Suppressor macrophage treated with lipopolysaccharide for 4 hours (primary cell): ENCODE data around the gene C1orf226.

Experiments used
- DNase-seq: peaks from one replicate; pipeline ENCODE4 v3.0.0-alpha.2; 2020

Gene C1orf226

DNA sequence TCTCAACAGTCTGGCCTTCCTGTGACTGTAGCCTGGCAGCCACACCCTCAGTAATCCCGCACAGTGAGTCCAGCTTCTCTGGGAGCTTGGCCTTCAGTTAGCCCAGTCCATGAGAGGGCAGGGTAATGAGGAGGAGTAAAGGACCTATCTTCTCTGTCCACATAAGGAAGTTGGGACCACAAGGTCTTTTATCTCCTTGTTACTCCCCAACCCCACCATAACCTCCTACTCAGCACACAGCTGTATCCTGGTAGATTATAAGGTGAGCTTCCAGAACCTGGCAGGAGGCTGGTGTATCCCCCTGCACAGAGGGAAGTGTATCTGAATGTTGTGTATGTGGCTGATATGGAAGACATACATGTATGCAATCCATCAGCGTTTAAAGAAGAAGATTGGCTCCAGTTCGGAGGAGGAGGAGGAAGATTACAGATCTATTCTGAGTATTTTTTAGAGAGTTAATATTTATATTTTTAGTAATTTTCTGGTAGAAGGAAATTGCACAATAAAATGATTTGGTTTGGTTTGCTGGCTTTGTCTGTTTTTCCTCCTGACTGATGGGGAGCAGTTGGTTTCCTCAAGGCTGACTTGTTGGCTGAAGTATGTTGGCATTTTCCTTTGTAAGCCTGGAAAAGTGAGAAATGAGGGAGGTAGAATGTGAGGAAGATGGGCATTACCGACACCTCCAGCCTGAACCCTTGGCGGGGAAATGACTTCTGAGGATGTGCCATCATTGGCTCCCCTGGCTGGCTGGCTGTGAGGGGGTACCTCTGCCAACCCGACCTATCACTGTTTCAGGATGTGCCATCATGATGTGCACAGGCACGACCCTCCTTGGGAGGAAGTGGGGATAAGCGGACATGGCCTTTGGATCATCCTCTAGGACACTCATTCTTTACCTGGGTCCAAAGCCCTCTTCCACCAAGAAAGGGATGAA, 5.0 kb downstream of the C1orf226 start:
- no peak for DNase-seq

DNA sequence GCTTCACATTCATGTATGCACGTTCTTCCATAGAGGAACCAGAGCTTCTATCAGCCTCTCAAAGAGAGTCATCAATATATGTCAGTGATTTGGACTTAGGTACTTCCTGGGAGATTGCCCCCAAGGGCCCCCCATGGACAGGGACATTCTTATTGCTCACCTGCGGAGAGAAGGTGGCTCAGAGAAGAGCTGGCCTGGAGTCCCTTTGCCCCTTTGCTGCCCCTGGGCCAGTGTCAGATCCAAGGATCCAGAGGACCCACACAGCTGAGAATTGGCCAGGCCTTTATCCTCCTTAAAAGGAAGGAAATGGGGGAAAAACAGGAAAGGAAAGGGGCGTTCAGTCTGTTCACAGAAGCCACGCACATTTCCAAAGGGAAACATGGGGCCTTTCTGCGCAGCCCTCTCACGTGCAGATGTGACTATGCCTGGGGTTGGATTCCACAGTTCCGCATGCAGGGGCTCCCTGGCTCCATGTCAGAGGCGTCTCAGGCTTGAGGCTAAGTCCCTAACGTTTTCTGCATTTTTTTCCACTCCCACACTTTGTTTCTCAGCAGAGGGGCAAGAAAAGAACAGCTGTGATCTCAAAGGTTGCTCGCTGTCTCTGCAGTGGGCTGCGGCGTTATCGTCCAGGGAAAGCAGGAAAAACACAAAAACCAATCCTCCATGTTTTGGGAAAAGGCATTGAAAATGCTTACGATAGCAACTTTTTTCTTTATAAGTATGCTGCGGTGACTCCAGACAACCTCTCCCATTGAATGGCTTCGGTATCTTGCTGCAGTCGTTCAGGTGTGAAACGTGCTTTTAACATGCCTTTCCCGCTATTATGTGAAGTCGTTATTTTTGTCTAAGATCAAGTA, 5.9 kb downstream of the C1orf226 start:
- no peak for DNase-seq

DNA sequence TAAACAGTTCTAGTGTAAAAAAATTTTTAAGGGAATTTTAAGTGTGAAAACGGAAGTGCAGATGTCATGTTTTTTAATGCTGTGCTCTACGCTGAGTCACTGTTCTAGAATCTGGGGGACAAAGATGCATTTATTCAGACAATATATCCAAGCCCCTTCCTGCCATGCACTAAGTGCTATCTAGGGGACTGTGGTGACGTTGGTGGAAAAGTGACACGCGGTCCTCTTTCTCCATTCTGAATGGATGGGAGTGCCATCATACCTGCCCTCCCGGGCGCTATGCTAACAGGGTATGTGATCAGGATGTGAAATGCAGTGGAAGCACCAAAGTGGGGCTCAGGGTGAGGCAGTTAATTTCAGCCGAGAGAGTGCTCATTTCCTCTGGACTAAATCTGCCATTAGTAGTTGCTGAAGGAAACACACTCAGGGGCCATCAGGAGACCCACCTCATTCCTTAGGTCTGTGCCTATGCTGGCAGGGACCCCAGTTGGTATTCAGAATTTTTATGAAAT, 6.6 kb downstream of the C1orf226 start:
- no peak for DNase-seq

DNA sequence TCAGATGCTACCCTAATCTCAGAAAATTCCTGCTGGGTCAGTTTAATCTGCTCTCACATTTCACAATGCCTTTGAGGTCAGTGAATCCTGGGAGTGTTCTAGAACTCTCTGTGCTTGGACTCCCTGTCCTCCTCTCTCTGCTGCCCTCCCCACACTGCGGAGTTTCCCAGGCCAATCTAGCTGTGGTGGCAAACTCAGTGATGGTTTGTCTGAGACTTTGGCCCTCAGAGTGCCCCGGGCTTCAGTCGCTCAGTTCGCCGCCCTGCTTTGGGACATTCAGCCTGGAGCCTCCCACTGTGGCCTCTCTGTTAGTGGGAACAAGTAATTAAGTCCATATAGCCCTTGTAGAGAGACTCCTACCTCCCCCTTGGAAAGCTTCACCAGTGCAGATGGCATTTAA, 7.1 kb downstream of the C1orf226 start:
- no peak for DNase-seq

DNA sequence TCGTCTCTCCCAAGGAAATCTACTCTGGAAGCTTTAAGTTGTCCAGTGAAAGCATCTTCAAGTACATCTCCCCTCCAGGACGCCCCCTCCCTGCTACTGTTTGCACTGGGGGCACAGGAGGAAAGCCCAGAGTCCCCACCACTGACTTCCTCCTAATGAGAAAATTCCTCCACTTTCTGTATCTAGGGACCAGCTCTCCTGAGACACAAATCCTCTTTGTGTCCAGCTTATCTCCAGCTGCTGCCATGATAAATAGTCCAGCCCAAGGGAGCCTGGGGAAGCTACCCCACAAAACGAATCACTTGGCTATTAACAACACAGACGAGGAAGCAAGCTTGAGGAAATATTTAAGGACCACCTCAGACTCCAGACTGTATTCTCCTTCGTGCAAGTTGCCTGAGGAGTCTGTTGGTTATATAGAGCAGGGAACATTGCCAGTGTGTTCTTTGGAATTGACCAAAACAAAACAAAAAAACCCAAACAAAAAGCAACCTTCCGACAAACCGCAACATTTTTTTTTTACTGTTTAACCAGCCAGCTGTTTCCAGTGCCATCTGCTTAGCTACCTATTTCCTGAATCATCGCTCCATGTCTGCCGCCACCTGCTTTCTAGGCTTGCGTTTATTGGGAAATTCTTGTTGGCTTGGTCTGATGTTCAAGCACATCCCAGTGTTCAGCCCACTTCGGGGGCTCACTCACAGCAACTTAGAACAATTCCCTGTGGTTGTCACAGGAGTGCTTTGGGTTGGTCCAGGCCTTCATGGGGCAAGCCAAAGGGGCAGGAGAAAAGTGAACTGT, 7.7 kb downstream of the C1orf226 start:
- DNase-seq: no peak

DNA sequence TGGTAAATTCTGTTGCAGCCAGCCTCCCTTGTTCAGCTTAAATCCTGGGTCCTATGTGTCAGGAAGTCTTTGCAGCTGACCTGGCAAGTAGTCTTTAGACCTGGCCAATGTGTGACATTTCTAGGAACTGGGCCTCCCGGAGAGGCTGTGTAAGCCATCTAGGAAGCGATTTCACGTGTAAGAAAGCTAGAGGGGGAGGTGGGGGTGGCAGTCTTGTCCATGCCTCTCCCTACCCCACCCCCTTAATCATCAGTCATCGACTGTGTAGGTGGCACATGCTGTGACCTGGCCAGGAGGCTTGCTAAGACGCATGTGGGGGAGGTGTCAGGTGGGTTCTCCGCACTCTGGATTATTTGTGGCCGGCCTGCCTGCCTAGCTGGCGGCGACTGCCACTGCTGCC, 8.4 kb downstream of the C1orf226 start:
- DNase-seq: no peak

DNA sequence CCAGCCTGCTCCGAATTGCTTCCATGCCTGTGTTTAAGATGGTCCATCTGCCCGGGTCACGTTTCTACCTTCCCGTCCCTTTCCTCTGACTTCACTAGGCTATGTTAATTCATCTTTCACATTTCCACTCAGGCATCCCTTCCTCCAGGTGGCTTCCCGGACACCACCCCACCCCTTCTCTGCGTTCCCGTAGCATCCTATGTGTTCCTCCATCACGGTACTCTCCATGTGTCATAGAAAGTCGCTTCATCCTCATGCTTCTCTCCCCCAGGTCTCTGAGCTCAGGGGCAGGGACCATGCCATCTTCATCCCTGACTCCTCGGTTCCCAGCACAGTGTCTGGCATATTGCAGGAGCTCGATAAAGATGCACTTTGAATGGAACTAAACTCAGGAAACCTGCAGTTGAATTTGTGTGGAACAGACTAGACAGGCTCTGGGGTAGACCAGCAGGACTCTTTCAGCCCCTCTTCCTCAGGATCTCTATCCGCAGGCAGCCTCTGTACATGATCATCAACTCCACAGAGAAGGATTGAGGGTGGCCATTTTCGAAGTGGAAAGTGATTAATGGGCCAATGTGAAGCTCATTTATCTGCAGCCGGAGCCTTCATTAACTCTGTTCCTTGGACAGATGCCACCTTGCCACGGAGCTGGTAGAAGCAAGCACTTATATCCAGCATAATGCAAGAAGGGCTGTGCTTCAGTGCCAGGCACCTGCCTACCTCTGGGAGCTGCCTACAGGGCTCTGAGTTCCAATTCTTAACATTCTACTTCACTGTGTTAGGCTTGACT, 9.1 kb downstream of the C1orf226 start:
- DNase-seq: no peak

DNA sequence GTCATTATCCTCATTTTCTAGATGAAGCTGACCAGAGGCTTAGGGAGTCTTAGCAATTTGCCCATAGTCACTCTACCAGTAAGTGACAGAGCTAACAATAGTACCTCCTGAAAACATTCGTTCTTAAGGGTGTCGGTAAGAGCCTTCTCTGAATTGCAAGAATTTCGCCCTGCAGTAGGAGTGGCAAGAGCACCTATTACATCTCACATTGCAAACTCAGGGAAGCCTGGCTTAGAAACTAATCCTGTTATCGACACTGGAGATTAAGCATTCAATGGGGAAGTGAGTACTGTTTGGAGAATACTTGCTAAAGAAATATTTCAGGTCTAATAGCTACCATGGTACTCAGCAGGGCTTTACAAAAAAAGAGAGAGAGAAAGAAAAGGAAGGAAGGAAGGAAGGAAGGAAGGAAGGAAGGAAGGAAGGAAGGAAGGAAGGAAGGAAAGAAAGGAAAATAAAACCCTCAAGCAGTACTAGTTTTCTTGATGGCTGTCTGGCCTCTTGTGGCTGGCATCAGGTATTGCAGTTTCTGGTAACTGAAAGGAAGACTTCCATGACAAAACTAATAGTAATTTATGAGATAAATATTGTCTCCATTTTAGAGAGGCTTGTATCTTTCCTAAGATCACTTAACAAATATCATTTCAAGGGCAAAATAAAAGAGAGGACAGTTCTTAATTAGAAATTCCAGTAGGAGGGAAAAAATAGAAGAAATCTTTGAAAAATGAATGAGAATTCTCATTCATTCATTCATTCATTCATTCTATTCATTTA, 10.4 kb downstream of the C1orf226 start:
- peak; percentile 58 for DNase-seq

DNA sequence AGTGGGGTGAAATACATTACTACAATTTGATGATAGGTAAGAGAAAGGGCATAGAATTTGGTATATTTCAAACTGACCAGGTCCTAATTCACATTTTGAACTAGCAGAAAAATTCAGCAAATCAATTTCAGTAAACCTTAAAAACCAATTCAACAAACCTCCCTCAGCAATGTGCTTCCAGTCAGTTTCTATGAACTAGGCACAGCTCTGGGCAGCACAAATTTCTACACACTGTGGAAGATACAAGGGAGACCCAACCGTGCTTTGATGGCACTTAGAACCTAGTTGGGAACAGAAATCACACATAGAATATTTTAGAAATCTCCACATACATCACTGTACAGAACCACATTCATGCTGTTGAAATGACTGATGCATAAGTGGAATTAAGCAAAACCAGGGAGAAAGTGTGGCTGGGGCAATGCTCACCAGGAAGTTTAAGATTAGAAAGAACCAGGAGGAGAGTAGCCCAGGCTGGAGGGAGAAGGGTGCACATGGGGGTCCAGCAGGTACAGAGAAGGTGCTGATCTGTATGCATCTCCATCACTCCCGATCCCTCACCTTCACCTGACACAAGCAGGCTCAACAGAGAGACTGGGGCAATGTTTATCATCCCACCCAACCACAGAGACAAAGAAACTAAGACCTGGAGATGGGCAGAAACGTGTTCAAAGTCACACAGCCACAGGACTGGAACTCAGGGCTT, 14.8 kb downstream of the C1orf226 start:
- no peak for DNase-seq

DNA sequence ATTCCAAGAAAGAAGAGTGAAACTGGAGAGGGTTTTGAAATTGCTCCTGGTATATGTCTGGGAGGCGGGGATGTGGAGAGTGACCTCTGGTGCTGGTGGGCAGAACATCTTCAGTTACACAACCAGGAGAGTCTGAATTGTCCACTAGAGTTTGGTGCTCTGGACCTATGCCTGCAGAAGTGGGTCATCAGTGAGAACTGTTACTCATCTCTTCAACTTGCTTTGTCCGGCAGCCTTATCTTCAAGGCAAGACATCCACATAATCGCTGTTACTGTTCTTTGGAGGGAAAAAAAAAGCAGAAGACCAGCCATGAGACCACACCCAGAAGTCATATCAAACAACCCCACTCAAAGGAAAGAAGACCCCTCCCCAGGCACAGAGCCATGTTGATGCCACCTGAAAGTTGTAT, 15.5 kb downstream of the C1orf226 start:
- no peak for DNase-seq

DNA sequence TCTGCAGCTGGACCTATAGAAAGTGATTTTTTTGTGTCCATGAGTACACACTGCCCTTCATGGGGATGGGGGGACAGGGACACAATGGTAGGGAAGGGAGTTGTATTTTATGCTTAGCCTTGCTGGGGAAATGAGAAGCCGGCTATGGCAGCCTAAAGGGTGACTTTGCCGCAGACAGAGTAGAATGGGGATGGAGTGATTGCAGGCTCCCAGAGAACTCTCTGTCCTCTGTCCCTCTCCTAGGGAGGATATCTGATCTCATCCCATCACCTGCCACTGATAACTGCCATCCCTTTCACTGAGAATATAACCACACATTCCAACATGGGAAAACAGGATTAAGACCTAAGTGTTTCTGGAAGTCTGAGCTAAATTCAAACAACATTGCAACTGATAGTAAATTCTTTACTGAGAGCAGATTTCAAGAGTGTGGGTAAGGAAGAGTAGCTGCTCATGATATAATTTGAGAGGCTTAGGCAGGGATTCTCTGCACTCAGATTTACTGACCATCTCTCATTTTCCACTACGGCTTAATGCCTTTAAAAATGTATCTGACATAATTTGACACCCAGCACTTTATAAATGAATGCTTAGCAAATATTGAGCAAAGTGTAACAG, 16.5 kb downstream of the C1orf226 start:
- no peak for DNase-seq

DNA sequence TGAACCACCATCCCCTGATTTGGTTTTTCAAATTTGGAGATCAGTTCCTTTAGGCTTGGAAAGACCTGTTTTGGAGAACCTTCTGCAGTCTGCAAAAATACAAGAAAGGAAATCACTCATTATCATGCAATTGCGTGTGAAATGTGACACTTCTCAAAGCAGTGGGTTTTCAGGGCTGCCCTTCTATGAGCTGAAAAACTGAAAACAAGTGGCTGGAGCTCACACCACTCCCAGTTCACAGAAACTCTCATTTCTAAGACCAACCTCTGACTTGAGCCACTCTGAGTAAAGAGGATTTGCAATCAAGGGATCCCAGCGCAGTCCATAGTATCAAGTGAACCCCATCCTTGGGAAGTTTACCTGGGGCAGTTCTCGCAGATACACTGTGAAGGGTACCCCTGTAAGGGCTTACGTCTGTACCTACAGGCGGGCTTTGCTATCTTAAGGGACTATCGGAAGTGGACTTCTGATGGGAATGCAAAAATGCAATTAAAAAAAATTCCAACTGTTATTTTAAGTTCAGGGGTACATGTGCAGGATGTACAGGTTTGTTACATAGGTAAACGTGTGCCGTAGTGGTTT, 17.6 kb downstream of the C1orf226 start:
- no peak for DNase-seq

DNA sequence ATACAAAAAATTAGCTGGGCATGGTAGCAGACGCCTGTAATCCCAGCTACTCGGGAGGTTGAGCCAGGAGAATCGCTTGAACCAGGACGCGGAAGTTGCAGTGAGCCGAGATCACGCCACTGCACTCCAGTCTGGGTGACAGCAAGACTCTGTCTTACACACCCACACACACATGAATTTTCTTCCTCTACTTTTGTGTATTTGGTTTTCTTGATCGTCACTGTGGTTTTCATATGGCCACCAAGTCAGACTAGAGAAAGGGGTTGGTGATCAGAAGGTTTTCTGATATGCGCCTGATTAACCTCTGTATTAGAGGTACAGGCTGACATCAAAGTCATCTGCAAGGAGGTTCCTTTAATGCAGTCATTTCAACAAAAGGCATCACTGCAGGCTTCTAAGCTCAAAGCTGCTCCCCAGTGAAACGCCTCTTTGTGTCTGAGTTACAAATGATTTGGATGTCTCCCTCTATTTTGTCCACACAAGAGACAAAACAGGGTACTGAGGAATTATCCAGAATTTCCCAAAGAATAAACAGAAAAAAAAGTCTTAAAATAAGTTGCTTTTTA, 19.3 kb downstream of the C1orf226 start:
- no peak for DNase-seq

DNA sequence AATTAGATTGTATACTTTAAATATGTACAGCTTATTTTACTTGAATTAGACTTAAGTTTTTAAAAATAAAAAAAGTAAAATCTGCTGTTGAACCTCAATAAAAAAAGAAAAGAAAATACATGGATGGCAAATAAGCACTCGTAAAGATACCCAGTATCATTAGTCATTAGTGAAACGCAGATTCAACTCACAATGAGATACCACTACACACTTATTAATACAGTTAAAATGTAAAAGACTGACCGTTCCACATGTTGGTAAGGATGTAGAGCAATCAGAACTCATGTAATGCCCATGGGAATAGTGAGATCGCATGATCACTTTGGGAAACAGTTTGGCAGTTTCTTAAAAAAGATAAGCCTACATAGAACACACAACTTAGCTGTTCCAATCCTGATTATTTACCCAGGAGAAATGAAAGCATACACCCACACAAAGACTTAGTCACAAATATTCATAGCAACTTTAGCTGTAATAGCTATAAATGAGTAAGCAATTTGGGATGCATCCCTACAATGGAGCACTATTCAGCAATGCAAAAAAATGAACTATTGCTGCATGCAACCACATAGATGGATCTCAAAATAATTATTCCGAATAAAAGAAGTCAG, 23.1 kb downstream of the C1orf226 start:
- DNase-seq: peak; percentile 47

DNA sequence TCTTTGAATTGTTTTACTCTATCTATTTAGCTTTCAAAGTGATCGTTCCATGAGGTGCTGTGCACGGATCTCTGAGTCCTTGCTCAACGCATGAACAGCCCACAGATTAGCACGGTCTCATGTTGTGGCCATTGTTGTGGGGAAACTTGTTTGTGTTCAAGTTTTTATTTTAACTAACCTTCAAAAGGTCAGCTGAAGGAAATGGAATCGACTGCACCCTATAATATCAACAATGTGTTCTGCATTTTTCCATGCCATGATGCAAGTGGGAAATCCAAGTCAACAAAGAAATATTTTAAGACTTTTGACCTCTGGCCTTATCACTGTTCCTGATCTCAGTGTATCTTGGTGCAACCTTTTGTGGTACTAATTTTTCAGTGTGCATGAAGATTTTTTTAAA, 24.3 kb downstream of the C1orf226 start:
- DNase-seq: no peak

DNA sequence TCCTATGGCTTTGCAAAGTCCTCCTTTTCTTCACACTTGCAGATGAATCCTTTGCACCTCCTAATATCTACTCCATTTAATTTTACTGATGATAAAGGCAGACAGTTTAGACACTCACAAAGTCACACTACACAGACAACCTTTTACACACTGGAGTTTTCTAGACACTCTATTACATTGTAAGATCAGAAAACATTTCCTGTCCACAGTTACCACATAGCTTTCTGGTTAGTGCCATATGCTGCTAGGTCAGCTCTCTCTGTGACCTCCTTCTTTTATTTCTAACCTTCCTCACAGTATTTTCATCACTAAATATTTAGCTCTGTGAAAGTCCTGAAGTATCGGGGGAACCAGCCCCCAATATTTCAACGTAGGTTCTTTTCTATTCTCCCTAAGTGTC, 25.3 kb downstream of the C1orf226 start:
- no peak for DNase-seq

DNA sequence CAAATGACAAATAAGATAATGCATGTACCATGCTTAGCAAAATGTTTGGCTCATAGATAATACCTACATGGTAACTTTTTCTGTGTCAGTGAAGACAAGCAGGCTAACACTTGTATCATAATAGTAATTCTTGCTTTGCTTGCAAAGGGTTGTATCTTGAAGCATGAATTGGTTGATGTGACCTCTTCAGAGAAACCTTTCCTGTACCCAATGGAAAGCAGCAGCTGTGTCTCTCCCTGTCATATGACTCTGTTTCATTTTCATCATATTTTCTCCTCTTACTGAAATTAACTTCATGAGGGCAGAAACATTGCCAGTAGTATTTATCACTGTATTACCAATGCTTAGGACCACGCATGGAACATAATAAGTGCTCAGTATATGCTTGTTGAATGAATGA, 26.0 kb downstream of the C1orf226 start:
- no peak for DNase-seq

DNA sequence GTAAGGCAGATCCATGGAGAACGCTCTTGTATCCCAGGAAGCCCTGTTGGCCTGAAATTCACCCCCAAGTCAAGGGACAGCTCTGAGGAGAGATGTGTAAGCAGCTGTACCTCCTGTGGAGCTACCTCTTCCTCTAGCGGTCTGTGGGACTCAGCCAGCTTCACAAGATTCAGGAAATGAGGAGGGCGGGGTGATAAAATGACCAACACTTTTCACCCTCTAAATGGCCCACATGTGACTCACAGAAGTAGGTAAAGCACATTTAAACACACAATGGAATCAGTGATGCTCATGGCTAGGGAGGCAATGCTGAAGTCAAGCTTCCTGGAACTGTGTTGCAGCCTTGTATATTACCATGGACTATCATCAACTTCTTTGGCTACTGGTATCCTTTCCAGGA, 30.5 kb downstream of the C1orf226 start, which contains the start of gene SH2D1B:
SH2D1B (minus strand) TSS at position 135 of the 400 bp plus-strand sequence; CDS start at position 15, 120 bp downstream.
- no peak for DNase-seq

DNA sequence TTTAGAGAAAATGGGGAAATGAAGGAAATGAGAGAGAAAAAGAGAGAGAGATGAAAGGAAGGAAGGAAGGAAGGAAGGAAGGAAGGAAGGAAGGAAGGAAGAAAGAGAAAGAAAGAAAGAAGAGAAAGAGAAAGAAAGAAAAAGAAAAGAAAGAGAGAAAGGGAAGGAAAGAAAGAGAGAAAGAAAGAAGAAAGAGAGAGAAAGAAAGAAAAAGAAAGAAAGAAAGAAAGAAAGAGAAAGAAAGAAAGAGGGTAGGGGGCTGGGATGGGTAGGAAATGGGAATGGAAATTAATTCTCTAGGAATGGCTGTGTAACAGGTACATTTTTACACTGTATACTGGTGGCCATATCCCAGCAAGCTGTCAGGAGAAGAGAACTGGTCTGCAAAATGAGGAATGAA, 34.7 kb downstream of the C1orf226 start:
- no peak for DNase-seq
